CD1c-positive myeloid dendritic cell (primary cell): ENCODE measurements around the gene SLC25A45.
"Not testable (repeated sequence)": the region's sequence is repeated elsewhere in the genome, so short reads cannot be mapped to it uniquely, and the experiment has no call there.

Source experiments
- DNase-seq: peaks from one replicate; pipeline ENCODE4 v3.0.0-alpha.2; 2016; ENCODE audit errors: extremely low spot score

The SLC25A45 gene

DNA sequence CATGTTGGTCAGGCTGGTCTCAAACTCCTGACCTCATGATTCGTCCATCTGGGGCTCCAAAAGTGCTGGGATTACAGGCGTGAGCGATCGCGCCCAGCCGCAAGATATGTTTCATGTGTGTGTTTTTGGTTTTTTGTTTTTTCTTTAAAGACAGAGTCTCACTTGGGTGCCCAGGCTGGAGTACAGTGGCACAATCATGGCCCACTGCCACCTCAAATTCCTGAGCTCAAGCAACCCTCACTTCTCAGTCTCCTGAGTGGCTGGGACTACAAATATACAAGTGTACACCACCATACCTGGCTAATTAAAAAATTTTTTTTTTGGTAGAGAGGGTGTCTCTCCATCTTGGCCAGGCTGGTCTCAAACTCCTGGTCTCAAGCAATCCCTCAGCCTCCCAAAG, 19.5 kb downstream of the SLC25A45 start:
- DNase-seq = no peak

DNA sequence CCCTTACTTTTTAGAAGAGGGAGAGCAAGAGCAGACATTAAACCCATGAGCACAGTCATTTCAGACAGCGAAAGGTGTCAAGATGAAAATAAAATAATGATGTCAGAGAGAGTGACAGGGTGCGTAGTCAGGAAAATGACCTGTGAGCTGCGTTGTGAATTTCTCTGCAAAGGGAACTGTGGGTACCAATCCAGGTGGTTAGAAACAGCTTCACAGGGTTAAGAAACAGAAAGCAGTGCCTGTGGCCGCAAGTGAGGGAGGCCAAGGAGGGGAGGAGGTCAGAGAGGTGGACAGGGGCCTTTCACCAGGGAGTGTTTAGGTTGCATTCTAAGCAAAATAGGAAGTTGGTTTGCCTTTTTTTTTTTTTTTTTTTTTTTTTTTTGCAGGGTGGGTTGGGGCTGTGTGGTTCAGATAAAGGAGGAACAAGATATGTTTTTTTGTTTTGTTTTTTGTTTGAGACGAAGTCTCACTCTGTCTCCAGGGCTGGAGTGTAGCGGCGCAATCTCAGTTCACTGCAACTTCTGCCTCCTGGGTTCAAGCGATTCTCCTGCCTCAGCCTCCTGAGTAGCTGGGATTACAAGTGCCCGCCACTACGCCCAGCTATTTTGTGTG, 20.0 kb downstream of the SLC25A45 start:
- peak; percentile 69 for DNase-seq

DNA sequence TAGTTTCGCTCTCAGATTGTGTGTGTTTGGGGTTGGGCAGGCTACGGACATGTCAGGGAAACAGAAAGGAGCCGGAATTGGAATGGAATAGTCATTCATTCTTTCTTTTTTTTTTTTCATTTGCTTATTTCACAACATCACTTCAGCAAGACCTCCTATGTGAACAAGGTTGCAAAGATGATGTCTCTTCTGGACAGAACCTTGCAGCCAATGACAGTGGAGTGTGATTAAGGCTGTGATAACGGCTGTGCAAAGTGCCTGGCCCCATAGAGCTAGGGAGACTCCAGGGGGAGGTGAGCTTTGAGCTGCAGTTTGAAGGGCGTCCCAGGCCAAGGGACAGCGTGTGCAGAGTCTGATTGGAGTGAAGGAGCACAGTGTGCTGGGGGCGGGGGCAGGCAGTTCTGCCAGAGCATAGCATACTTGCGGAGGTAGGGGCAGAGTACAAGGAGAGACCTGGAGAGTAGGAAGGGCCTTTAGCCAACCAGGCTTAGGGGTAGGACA, 24.5 kb downstream of the SLC25A45 start:
- no peak for DNase-seq

DNA sequence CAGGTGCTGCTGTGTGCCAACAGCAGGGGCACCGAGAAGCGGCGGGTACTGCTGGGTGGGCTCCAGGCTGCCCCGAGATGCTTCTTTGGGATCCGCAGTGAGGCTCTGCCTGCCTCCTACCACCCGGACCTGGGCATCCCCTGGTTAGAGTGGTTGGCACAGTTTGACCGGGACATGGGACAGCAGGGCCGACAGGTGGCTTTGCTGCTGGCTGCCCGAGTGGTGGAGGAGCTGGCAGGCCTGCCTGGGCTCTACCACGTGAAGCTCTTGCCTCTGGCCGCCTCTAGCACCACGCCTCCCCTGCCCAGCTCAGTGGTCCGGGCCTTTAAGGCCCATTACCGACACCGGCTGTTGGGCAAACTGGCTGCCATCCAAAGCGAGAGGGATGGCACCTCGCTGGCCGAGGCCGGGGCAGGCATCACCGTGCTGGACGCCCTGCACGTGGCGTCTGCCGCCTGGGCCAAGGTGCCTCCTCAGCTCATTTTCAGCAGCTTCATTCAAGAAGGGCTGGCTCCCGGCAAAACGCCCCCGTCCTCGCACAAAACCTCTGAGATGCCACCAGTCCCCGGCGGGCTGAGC, 26.0 kb downstream of the SLC25A45 start:
- no peak for DNase-seq

DNA sequence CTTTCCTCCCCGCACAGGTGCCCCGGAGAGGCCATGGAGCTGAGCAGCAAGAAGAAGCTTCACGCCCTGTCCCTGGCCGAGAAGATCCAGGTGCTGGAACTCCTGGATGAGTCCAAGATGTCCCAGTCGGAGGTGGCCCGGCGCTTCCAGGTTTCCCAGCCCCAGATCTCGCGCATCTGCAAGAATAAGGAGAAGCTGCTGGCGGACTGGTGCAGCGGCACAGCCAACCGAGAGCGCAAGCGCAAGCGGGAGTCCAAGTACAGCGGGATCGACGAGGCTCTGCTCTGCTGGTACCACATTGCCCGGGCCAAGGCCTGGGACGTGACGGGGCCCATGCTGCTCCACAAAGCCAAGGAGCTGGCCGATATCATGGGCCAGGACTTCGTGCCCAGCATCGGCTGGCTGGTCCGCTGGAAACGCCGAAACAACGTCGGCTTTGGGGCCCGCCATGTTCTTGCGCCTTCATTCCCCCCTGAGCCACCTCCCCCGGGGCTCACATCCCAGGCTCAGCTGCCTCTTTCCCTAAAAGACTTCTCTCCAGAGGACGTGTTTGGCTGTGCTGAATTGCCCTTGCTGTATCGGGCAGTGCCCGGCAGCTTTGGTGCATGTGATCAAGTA, 26.6 kb downstream of the SLC25A45 start:
- DNase-seq = no peak

DNA sequence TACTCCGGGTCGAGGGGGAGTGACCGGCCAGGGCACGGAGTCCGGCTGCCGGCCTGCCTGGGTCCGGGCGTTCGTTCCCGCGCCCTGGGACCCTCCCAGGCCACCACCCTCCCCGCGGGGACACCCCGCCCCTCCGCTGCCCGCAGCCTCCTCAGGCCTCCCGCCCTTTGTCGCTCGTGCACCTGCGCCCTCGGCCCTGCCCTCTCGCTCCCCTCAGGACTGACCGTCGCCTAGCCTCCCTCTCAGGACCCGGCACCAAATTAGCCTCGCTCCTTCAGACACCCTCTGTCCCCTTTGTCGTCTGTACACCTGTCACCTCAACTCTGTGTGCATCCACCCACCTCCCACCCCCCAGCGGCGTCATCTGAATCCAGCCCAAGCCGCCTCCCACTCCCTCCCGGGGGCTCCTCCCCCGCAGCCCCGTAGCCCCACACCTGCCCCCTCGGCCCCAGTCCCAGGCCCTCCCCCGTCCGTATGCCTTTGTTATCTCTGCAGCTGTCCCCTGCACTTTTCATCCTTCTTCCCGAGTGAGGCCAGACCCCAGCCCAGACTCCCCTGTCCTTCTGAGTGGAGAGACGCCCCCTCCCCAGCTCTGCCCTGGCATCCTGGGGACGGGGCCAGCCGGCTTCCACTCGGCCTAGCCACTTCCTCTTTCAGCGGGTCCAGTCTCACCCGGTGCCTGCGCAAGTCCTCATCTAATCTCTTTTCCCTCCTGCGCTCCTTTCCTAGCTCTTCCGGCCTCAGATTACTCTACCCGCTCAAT, 27.3 kb downstream of the SLC25A45 start:
- DNase-seq = peak; percentile 55

DNA sequence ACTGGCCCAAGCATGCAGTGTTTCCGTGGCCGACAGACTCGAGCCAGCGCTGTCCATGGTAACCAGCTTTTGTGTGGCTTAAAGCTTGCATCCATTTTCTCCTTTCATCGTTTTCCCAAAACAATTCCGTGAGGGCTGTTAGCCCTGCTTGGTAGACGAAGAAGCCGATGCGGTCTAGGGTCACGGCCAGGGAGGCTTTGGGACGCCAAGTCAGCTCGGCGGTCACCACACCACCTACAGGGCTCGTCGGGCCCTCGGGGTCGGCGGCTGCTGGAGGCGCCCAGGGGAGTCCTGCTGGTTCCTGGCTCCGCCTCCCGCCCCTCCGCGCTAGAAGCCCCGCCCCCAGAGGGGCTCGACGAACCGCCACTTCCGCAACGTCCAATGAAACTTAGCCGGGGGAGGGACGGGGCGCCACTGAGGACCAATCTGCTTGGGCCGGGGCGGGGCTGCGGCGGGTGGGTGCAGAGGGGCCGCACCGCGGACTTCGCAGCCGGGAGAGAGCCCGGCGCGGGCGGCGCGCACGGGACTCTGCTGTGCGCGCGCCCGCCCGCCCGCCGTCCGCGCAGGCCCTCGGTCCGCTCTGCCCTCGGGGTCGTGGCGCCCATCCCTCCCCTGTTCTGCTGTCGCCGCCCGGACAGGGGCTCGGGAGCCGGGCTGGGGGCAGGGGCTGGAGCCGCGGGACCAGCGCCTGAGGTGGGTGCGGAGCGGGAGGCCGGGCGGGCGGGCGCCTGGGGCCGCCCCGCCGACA, 28.0 kb downstream of the SLC25A45 start, which contains the start of gene TIGD3:
Gene TIGD3 (plus strand): TSS at position 487 of the 748 bp plus-strand sequence. CDS start 1,058 bp downstream, outside the sequence.
- DNase-seq = peak; percentile 98

DNA sequence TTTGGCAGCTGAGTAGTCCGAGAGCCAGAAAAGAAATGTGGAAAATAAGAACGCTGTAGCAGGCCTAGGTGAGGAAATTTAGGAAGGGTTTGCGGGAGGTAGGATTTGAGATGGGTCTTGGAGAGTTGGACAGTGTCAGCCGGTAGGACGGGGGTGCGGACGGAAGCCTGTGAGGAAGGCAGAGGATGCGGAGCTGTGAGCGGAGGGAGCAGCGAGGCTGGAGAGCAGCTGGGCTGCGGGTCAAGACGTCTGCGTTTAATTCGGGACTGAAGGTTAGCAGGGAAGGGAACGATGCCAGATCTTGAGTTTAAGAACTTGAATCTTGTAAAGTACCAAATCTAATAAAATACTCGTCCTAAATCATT, 28.6 kb downstream of the SLC25A45 start:
- DNase-seq = no peak

DNA sequence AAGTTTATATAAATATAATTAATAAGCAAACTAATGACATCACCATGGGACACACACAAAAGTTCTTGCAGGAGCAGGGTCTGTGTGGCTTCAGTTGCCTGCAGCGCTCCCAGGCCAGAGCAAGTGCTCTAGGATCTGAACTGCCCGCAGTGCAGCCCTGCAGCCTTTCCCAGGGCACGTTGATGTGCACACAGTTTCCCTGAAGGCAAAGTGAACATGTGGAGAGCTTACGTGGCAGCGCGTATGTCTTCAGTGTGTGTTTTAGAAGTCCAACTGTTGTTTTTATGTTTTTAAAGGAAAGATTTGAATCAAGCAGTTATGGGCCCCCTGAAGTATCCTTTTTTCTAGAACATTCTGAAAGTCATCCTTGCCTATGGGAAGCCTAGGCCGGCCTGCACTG, 29.1 kb downstream of the SLC25A45 start:
- no peak for DNase-seq

DNA sequence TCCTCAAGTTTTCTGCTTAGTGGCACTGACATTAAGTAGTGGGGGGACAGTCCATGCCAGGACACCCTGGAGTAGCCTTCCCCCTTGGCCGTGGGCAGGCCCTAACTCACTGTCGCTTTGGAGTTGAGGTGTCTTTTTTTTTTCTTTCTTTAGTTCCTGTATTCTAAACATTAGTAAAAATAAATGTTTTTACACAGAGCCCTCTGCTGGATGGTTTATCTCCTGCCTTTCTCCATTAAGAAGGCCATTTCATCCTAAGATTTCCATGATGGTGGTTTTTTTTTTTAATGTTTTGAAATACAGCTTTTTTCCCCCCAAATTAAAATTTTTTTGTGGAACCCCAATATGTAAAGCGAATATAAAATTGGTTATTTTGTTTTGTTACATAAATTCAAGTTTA, 29.7 kb downstream of the SLC25A45 start:
- DNase-seq = peak; percentile 58

DNA sequence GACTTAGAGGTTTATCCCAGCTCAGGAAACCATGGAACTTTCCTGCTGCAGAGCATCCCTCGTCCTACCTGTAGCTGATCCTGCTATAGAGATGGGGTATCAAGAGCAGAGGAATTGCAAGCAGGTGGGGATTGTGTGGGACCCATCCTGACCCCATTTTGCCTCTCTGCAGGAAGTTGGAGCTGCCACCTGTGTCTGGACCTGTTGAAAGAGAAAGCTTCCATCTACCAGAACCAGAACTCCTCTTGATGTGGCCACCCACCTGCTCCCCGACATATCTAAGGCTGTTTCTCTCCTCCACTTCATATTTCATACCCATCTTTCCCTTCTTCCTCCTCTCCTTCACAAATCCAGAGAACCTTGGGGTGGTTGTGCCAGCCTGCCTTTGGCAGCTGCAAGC, 30.9 kb downstream of the SLC25A45 start:
- DNase-seq = no peak

DNA sequence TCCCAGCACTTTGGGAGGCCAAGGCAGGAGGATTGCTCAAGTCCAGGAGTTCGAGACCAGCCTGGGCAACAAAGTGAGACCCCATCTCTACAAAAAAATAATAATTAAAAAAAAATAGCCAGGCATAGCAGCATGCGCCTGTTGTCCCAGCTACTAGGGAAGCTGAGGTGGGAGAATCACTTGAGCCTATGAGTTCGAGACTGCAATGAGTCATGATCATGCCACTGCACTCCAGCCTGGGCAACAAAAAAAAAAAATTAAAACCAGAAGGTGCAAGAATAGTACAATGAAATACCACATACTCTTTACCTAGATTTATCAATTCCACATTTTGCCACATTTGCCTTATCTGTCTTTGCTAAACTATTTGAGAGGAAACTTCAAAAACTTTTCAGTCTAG, 40.6 kb downstream of the SLC25A45 start:
- no peak for DNase-seq

DNA sequence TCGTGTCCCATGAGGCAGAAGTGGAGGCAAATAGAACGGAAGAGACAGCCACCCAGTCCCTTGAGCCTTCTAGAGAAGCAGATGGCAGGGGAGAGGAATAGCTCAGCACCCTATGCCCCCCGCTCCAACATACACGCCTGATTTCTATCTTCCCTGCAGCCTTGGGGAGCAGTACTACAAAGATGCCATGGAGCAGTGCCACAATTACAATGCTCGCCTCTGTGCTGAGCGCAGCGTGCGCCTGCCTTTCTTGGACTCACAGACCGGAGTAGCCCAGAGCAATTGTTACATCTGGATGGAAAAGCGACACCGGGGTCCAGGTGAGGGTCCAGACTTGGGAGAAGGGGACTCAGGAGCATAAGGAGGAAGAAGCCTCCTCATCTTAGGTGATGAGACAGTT, 42.2 kb downstream of the SLC25A45 start:
- DNase-seq = no peak

DNA sequence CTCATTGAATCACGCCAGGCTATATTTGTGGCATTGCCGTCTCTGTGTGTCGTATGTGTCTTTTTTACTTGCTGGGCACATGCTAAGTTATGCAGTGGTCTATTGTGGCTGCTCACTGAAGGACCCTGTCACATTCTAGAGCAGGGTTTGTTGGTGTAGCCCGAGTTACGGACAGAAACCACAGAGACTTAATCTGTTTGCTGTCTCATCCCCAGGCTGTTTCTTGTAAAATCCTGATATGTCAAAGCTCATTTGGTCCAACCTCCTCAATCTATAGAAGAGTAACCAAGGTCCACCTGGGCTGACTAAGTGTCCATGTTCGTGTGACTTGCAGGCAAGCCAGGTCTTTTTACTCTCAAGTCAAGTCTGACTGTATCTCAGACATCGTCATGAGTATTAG, 43.8 kb downstream of the SLC25A45 start:
- DNase-seq = no peak

DNA sequence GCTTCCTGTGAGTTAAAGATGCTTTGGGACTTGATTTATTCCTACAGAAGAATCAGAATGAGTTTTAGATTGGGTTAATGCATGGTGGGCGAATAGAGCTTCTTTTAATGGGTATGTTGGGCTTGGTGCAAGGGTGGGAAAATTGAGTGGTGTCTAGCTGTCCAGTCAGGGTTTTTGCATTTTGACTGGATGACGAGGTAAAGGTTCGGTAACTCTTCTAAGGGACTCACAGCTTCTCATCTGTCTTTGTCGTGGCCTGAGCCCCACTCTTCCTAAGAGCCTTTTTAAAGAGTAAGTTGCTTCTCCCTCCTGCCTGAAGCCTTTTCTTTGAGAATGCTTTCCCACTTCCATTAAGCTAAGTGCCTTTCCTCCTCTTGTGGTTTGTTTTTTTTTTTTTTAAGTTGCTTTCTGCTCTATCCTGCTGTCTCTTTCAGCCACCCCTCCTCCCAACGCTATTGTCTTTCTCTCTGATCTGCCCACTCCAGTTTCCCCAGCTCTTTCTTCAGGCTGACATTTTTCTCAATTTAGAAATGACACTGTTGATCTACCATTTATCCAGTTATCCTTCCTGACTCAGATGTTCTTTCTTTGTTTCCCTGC, 47.6 kb downstream of the SLC25A45 start:
- DNase-seq = no peak

DNA sequence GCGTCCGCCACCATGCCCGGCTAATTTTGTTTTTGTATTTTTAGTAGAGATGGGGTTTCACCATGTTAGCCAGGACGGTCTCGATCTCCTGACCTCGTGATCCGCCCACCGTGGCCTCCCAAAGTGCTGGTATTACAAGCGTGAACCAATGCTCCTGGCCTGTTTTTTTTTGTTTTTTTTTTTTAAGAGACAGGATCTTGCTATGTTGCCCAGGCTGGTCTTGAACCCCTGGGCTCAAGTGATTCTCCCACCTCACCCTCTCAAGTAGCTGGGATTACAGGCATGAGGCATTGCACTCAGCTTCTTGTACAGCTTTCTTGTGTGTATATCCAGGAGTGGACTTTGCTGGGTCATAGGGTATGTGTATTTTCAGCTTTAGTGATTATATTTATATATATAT, 49.9 kb downstream of the SLC25A45 start:
- not testable (repeated sequence) for DNase-seq

DNA sequence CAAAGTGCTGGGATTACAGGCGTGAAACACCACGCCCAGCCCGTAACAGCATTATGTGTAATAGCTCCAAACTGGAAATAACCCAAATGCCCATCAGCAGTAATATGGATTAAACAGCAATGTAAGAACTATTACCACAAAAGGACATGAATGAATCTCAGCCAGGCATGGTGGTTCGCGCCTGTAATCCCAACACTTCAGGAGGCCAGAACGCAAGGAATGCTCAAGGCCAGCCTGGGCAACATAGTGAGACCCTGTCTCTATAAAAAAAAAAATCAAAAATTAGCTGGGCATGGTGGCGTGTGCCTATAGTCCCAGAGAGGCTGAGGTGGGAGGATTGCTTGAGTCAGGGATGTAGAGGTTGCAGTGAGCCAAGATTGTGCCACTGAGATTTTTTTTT, 51.9 kb downstream of the SLC25A45 start:
- DNase-seq = no peak

DNA sequence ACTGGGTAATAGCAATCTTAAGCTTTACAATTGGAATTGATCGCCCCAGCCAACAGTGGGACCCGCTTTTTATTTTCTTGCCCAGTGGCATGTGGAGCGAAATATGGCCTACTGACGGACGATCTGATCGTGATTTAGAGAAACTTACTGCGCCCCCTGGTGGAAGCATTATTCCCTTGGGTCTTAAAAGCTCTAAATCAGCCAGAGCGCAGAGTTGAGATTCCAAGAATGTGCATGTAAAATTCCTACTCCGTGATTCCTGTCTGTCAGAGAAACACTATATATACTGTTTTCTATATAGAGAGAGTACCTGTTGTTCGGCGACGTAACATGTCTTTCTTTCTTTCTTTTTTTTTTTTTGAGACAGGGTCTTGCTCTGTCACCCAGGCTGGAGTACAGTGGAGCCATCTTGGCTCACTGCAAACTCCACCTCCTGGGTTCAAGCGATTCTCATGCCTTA, 52.5 kb downstream of the SLC25A45 start:
- DNase-seq = peak; percentile 94

DNA sequence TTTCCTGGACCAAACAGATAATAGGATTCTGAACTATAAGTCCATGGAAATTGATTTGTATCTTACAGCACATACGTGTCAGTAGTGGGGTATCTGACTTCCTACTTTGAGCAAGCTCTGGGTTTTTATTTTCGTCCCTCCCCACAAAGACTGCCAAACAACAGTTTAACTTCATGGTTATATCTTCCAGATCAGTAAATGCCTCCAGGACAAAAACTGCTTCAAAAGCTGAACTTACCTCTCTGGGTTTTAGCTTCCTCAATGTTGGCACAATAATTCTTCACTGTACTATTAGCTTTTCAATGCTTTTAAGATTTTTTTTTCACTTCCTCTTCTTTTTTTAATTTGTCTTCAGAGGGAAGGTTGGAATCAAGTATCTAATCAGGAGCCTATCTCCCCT, 53.0 kb downstream of the SLC25A45 start:
- DNase-seq = peak; percentile 50

DNA sequence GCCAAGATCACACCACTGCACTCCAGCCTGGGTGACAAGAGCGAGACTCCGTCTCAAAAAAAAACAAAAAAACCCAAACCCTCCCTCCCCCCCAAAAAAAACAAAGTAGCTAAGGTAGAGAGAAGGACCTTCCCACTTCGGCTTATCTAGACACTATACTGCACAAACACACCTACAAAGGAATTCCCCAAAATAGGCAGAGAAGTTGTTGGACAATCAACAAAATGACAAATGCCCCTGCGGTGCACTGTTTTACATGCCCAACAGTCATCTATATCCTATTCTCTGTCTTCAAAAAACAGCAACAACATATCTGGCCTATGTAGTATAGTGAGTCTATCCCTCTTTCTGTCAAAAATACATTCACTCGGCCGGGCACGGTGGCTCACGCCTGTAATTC, 55.4 kb downstream of the SLC25A45 start:
- DNase-seq = no peak

DNA sequence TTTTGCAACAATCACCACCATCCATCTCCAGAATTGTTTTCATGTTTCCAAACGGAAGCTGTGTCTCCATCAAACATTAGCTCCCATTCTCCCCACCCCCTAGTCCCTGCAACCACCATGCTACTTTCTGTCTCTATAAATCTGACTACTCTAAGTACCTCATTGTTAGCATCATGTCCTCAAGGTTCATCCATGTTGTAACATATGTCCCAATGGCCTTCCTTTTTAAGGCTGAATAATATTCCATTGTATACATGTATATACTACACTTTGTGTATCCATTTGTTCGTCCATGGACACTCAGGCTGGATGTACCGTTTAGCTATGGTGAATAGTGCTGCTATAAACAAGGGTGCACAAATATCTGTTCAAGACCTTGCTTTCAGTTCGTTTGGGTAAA, 57.0 kb downstream of the SLC25A45 start:
- no peak for DNase-seq
